ENCODE results near the gene CEACAM21. TPM values are rescaled to one million over a fixed set of nuclear protein-coding genes. Genes with fewer than 3 reads are reported as not detected.

The CEACAM21 gene
- total RNA-seq, 1 experiment from 2014 or later, result not detected

GRCh38 chr19:41552558-41552957 is 23.4 kb upstream of the CEACAM21 start:
- TF ChIP-seq, protein P1, sequence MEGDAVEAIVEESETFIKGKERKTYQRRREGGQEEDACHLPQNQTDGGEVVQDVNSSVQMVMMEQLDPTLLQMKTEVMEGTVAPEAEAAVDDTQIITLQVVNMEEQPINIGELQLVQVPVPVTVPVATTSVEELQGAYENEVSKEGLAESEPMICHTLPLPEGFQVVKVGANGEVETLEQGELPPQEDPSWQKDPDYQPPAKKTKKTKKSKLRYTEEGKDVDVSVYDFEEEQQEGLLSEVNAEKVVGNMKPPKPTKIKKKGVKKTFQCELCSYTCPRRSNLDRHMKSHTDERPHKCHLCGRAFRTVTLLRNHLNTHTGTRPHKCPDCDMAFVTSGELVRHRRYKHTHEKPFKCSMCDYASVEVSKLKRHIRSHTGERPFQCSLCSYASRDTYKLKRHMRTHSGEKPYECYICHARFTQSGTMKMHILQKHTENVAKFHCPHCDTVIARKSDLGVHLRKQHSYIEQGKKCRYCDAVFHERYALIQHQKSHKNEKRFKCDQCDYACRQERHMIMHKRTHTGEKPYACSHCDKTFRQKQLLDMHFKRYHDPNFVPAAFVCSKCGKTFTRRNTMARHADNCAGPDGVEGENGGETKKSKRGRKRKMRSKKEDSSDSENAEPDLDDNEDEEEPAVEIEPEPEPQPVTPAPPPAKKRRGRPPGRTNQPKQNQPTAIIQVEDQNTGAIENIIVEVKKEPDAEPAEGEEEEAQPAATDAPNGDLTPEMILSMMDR (IDR thresholded peaks at IDR 0.05; ENCODE audit: unreplicated experiment), result no peak
- no peak overlapping the region for H3K27ac Mint-ChIP-seq (ENCODE audit: low read depth, unreplicated experiment)
- no peaks in the 10 kb centered on the region for H3K4me1 Mint-ChIP-seq (ENCODE audit: insufficient read depth, unreplicated experiment)
- H3K9me3 Mint-ChIP-seq (ENCODE audit: unreplicated experiment), result no peaks in the 10 kb centered on the region
- DNase-seq (ENCODE audit: unreplicated experiment), result no peak
- intact Hi-C loops (cut with micrococcal nuclease), result no loop called here
- BruUV-seq (replicated peaks), result no TSS peak
- peaks cover 100% of the 10 kb centered on the region for H3K27me3 Mint-ChIP-seq (ENCODE audit: insufficient read depth, unreplicated experiment)
- H3K4me3 Mint-ChIP-seq (ENCODE audit: unreplicated experiment), result no peak overlapping the region
- POLR2A ChIA-PET, result no interaction called here
- H3K36me3 Mint-ChIP-seq (ENCODE audit: insufficient read depth, unreplicated experiment), result peaks cover 11% of the 10 kb centered on the region
- CTCF ChIA-PET, result interaction anchor here (1.8 kb wide), 1 partner anchor 103 kb away, joined by 5 read pairs; no protein-coding TSS in a partner anchor

GRCh38 chr19:41553804-41554203 is 22.2 kb upstream of the CEACAM21 start:
- H3K27me3 Mint-ChIP-seq (ENCODE audit: insufficient read depth, unreplicated experiment), result peaks cover 98% of the 10 kb centered on the region
- no peak for DNase-seq (ENCODE audit: unreplicated experiment)
- BruUV-seq (replicated peaks), result no TSS peak
- POLR2A ChIA-PET, result interaction anchor here (0.7 kb wide), 1 partner anchor 226 kb away, joined by 3 read pairs; no protein-coding TSS in a partner anchor
- H3K4me1 Mint-ChIP-seq (ENCODE audit: insufficient read depth, unreplicated experiment), result no peaks in the 10 kb centered on the region
- CTCF ChIA-PET, result interaction anchor here (0.5 to 2.5 kb wide), 5 partner anchors 10 to 1777 kb away, joined by 3 to 14 read pairs (median 4); no protein-coding TSS in a partner anchor
- H3K27ac Mint-ChIP-seq (ENCODE audit: low read depth, unreplicated experiment), result no peak overlapping the region
- intact Hi-C loops (cut with micrococcal nuclease), result no loop called here
- H3K4me3 Mint-ChIP-seq (ENCODE audit: unreplicated experiment), result no peak overlapping the region
- no peaks in the 10 kb centered on the region for H3K9me3 Mint-ChIP-seq (ENCODE audit: unreplicated experiment)
- TF ChIP-seq, protein P1 (IDR thresholded peaks at IDR 0.05; ENCODE audit: unreplicated experiment), result no peak
- peaks cover 10% of the 10 kb centered on the region for H3K36me3 Mint-ChIP-seq (ENCODE audit: insufficient read depth, unreplicated experiment)

- no TSS peak for BruUV-seq (replicated peaks)
- Mint-ChIP-seq H3K4me3 (ENCODE audit: unreplicated experiment) (no peak overlapping the region), H3K36me3 (ENCODE audit: insufficient read depth, unreplicated experiment) (no peaks in the 10 kb centered on the region), H3K4me1 (ENCODE audit: insufficient read depth, unreplicated experiment) (no peaks in the 10 kb centered on the region), H3K27ac (ENCODE audit: low read depth, unreplicated experiment) (no peak overlapping the region), H3K9me3 (ENCODE audit: unreplicated experiment) (no peaks in the 10 kb centered on the region), H3K27me3 (ENCODE audit: insufficient read depth, unreplicated experiment) (peaks cover 98% of the 10 kb centered on the region)
- TF ChIP-seq, protein P1 (IDR thresholded peaks at IDR 0.05; ENCODE audit: unreplicated experiment), result no peak
- intact Hi-C loops (cut with micrococcal nuclease), result no loop called here
- POLR2A ChIA-PET, result interaction anchor here (1.2 kb wide), 1 partner anchor 115 kb away, joined by 3 read pairs; the partner anchor contains the start of gene DMAC2
- no peak for DNase-seq (ENCODE audit: unreplicated experiment)
- CTCF ChIA-PET, result interaction anchor here (0.8 to 2.5 kb wide), 2 partner anchors 9 to 105 kb away, joined by 3 to 14 read pairs; no protein-coding TSS in a partner anchor
Observed at GRCh38 chr19:41554907-41555306, 21.1 kb upstream of the CEACAM21 start.

- Mint-ChIP-seq H3K36me3 (ENCODE audit: insufficient read depth, unreplicated experiment) (no peaks in the 10 kb centered on the region), H3K4me3 (ENCODE audit: unreplicated experiment) (no peak overlapping the region), H3K9me3 (ENCODE audit: unreplicated experiment) (no peaks in the 10 kb centered on the region), H3K27me3 (ENCODE audit: insufficient read depth, unreplicated experiment) (peaks cover 98% of the 10 kb centered on the region), H3K27ac (ENCODE audit: low read depth, unreplicated experiment) (no peak overlapping the region), H3K4me1 (ENCODE audit: insufficient read depth, unreplicated experiment) (no peaks in the 10 kb centered on the region)
- TF ChIP-seq, protein P1 (IDR thresholded peaks at IDR 0.05; ENCODE audit: unreplicated experiment), result no peak
- BruUV-seq (replicated peaks), result no TSS peak
- CTCF ChIA-PET, result interaction anchor here (1.4 to 18.3 kb wide), 2 partner anchors 15 to 104 kb away, joined by 6 to 315 read pairs; no protein-coding TSS in a partner anchor
- intact Hi-C loops (cut with micrococcal nuclease), result no loop called here
- POLR2A ChIA-PET, result interaction anchor here (0.5 kb wide), 1 partner anchor 163 kb away, joined by 3 read pairs; no protein-coding TSS in a partner anchor
- DNase-seq (ENCODE audit: unreplicated experiment), result no peak
Observed at GRCh38 chr19:41555748-41556147, 20.2 kb upstream of the CEACAM21 start.
